Measurements from ENCODE around the gene GCNA.

DNA sequence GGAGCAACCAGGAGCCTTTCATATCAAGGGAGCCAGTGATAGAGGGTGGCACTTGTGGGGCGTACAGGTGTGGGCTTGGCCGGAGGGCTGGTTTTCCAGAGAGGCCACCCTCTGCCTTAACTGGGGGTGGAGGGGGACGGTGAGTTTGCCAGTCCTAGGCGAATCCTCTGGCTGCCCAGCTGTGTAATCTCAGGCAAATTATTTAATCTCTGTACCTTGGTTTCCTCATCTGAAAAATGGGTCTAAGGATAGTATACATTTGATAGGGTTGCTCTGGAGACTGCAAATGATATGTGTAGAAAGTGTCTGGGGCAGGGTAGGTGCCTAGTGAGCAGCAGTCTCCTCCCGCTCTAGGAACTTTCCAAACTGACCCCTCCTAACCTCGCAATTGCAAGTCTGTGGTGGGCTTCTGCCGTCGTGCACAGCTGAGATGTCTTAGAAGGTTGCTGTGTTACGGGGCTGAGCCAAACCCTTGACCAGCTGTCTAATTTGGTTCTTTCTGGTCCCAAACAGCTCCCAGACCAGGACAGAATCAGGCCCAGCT is 43.9 kb downstream of the GCNA start:
- TF ChIP-seq MBD4 (IDR thresholded peaks at IDR 0.05; ENCODE audit: borderline replicate concordance, low read length): no peak
- no peak for TF ChIP-seq IKZF1 (IDR thresholded peaks at IDR 0.05)
- no peak for TF ChIP-seq CEBPB (IDR thresholded peaks at IDR 0.05; ENCODE audit: borderline replicate concordance, low read depth, low read length)
- TF ChIP-seq, protein P1, sequence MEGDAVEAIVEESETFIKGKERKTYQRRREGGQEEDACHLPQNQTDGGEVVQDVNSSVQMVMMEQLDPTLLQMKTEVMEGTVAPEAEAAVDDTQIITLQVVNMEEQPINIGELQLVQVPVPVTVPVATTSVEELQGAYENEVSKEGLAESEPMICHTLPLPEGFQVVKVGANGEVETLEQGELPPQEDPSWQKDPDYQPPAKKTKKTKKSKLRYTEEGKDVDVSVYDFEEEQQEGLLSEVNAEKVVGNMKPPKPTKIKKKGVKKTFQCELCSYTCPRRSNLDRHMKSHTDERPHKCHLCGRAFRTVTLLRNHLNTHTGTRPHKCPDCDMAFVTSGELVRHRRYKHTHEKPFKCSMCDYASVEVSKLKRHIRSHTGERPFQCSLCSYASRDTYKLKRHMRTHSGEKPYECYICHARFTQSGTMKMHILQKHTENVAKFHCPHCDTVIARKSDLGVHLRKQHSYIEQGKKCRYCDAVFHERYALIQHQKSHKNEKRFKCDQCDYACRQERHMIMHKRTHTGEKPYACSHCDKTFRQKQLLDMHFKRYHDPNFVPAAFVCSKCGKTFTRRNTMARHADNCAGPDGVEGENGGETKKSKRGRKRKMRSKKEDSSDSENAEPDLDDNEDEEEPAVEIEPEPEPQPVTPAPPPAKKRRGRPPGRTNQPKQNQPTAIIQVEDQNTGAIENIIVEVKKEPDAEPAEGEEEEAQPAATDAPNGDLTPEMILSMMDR (CRISPR knock-in tag; IDR thresholded peaks at IDR 0.05): no peak
- TF ChIP-seq, protein P2, sequence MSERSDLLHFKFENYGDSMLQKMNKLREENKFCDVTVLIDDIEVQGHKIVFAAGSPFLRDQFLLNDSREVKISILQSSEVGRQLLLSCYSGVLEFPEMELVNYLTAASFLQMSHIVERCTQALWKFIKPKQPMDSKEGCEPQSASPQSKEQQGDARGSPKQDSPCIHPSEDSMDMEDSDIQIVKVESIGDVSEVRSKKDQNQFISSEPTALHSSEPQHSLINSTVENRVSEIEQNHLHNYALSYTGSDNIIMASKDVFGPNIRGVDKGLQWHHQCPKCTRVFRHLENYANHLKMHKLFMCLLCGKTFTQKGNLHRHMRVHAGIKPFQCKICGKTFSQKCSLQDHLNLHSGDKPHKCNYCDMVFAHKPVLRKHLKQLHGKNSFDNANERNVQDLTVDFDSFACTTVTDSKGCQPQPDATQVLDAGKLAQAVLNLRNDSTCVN (CRISPR knock-in tag; IDR thresholded peaks at IDR 0.05; ENCODE audit: borderline replicate concordance): no peak
- TF ChIP-seq STAT5B (CRISPR knock-in tag; IDR thresholded peaks at IDR 0.05): no peak
- TF ChIP-seq CHD4 (IDR thresholded peaks at IDR 0.05; ENCODE audit: borderline replicate concordance, low read length): no peak
- no peak for TF ChIP-seq RAD21 (CRISPR knock-in tag; IDR thresholded peaks at IDR 0.05)
- TF ChIP-seq SNRNP70 (IDR thresholded peaks at IDR 0.05; ENCODE audit: low read depth, low read length): no peak
- TF ChIP-seq ARNTL (CRISPR knock-in tag; IDR thresholded peaks at IDR 0.05): no peak
